Stimulated activated CD4-positive, alpha-beta T cell treated with anti-CD3 and anti-CD28 coated beads, Interleukin-1b, Interleukin-23, amount 100 ng/mL, for 24 hours (primary cell): ENCODE data around the gene DLX4.
A peak's percentile ranks its signal among the peaks of the same experiment; 100 is the strongest.

Experiments used
- DNase-seq, 4 experiments: peaks; one replicate each; pipeline ENCODE4 v3.0.0-alpha.2; 2020; ENCODE audit warnings: low read depth in 4 of 4, low spot score in 1 of 4

The DLX4 gene

GRCh38 chr17:49986396-49987289 lies 17.7 kb downstream of the DLX4 start:
- DNase-seq: no peak

- no peak for DNase-seq
Observed at GRCh38 chr17:49987290-49987585, 18.2 kb downstream of the DLX4 start.

GRCh38 chr17:49987681-49988441 lies 18.9 kb downstream of the DLX4 start:
- no peak for DNase-seq

GRCh38 chr17:49989518-49989880 lies 20.5 kb downstream of the DLX4 start:
- no peak for DNase-seq

- DNase-seq: no peak
Observed at GRCh38 chr17:49990331-49990730, 21.3 kb downstream of the DLX4 start.

GRCh38 chr17:49990921-49991320 lies 21.9 kb downstream of the DLX4 start:
- DNase-seq: no peak

- DNase-seq: no peak
Observed at GRCh38 chr17:49991409-49991808, 22.4 kb downstream of the DLX4 start.

- no peak for DNase-seq
Observed at GRCh38 chr17:49992191-49992932, 23.4 kb downstream of the DLX4 start.

GRCh38 chr17:49992933-49993422 lies 24.0 kb downstream of the DLX4 start:
- DNase-seq: no peak

GRCh38 chr17:49993423-49994060 lies 24.6 kb downstream of the DLX4 start:
- no peak for DNase-seq

- no peak for DNase-seq
Observed at GRCh38 chr17:49994085-49995054, 25.4 kb downstream of the DLX4 start.

- no peak for DNase-seq
Observed at GRCh38 chr17:49995055-49995738, 26.2 kb downstream of the DLX4 start, which contains the start of gene DLX3. Gene DLX3, minus strand, starts transcription at chr17:49995224. Its CDS starts 226 bp downstream, at chr17:49994998.

GRCh38 chr17:49996121-49996494 lies 27.1 kb downstream of the DLX4 start:
- DNase-seq: no peak

- DNase-seq: peak in 3 of 4 experiments; percentile 53 to 64 (median 53)
Observed at GRCh38 chr17:49996495-49997300, 27.7 kb downstream of the DLX4 start.

- no peak for DNase-seq
Observed at GRCh38 chr17:49997301-49997650, 28.3 kb downstream of the DLX4 start.

GRCh38 chr17:49997773-49998703 lies 29.0 kb downstream of the DLX4 start:
- peak; percentile 70 to 77 (median 72) for DNase-seq

GRCh38 chr17:49998836-49999511 lies 30.0 kb downstream of the DLX4 start:
- DNase-seq: no peak
